Measurements from ENCODE around the gene CELF1.

DNA sequence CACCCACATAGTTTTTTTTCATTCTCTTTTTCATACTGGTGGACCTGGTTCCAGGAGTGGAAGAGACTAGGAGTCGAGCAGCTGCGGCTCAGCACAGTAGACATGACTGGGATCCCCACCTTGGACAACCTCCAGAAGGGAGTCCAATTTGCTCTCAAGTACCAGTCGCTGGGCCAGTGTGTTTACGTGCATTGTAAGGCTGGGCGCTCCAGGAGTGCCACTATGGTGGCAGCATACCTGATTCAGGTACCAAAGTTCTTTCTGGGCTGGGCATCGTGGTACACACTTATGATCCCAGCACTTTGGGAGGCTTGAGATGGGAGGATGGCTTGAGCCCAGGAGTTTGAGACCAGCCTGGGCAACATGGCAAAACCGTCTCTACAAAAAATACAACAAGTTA, 16.7 kb upstream of the CELF1 start:
- no peak for TF ChIP-seq EZH2 (IDR thresholded peaks at IDR 0.05; ENCODE audit: borderline replicate concordance, low read length)
- TF ChIP-seq, protein P1, sequence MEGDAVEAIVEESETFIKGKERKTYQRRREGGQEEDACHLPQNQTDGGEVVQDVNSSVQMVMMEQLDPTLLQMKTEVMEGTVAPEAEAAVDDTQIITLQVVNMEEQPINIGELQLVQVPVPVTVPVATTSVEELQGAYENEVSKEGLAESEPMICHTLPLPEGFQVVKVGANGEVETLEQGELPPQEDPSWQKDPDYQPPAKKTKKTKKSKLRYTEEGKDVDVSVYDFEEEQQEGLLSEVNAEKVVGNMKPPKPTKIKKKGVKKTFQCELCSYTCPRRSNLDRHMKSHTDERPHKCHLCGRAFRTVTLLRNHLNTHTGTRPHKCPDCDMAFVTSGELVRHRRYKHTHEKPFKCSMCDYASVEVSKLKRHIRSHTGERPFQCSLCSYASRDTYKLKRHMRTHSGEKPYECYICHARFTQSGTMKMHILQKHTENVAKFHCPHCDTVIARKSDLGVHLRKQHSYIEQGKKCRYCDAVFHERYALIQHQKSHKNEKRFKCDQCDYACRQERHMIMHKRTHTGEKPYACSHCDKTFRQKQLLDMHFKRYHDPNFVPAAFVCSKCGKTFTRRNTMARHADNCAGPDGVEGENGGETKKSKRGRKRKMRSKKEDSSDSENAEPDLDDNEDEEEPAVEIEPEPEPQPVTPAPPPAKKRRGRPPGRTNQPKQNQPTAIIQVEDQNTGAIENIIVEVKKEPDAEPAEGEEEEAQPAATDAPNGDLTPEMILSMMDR (IDR thresholded peaks at IDR 0.05; ENCODE audit: low read length): no peak
